Cortex of kidney (tissue), 1 donor: ENCODE measurements around the gene C12orf56.
"Not testable (repeated sequence)": the region's sequence is repeated elsewhere in the genome, so short reads cannot be mapped to it uniquely, and the experiment has no call there.

Experiments used
- DNase-seq: peaks from one replicate; lab custom pipeline; 2025; lab: John Stamatoyannopoulos, UW

Gene C12orf56

DNA sequence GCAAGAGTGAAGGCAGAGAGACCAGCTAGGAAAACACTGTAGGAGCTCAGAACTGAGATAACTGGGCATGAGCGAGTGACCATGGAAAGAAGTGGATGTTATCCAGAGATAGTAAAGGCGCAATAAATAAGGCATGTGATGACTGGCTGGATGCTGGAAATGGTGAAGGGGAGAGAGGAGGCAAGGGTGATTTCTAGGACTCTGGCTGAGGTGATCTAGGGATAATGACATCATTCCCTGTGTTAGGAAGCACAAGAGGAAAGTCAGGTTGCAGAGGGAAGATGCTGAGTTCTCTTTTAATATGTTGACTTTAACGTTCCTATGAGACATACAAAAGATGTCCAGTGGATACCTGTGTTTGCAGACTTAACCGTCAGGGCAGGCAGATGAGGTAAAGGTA is 78.7 kb downstream of the C12orf56 start:
- no peak for DNase-seq

DNA sequence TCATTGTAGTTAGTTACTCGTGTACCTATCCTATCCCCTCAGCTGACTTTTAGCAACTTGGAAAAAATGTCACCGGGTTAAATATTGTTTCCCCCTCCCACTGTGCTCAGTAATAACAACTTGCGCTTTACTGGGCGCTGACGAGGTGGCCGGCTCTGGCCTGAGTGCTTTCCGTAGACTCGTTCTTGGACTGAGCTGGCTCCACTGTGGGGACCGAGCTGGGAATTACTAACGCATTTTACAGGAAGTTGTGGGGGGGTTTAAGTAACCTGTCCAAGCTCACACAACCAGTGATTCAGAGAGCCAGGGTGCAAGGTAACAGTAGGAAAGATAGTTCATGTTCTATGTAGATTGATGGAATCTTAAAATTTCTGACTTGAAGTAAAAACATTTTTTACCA is 86.0 kb downstream of the C12orf56 start:
- DNase-seq = no peak

GRCh38 chr12:64299628-64300027 is 90.9 kb downstream of the C12orf56 start:
- DNase-seq = no peak

DNA sequence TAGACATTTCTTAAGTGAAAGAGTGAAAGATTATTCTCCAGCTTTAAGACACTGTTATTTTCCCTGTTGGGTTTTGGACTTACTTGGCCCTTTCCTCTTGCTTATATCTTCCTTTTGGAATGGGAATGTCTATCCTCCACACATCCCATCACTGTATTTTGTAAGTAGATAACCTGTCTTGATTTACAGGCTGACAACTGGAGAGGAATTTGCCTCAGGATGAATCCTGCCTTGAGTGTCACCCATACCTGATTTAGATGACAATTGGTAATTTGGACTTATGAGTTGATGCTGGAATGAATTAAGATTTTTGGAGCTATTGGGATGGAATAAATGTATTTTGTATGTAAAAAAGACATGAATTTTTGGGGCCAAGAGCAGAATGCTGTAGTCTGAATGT is 94.3 kb downstream of the C12orf56 start:
- no peak for DNase-seq

DNA sequence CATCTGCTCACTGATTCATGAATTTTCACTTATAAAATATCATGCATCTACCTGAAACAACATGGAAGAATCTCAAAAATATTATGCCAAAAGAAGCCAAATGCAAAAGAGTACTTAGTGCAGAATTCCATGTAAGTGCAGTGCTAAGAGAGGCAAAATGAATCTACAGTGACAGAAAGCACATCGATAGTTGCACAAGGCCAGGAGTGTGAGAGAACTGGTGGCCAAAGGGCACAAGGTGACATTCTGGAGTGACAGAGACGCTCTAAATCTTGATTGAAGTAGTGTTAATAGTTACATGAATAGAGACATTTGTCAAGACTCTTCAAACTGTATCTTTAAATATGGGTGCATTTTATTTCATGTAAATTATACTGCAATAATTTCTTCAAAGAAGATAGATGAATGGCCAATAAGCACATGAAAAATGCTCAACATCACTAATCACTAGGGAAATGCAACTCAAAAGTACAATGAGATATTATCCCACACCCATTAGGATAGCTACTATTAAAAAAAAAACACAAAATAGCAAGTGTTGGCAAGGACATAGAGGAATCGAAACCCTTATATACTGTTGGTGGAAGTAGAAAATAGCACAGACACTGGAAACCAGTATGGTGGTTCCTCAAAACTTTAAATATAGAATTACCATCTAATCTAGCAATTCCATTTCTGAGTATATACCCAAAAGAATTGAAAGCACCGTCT is 96.7 kb downstream of the C12orf56 start:
- no peak for DNase-seq

- not testable (repeated sequence) for DNase-seq
Observed at GRCh38 chr12:64293174-64293573, 97.4 kb downstream of the C12orf56 start.

DNA sequence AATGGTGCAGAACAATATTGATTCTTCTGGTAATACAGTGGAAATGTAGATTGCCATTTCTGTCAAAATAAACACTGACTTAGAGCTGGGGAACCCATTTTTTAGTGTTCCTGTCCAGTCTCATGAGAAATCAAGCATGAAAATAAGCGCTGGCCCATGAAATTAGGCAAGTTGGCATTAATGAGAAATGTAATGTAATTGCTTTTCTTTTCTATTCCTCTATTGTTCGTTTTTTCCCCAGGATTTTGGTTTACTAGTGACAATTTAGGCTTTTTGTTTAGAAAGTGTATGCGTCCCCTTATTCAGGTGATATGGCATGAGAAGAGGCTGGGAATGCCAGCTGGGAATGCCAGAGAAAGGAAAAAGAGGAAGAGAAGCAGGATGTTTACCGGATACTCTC is 104.0 kb downstream of the C12orf56 start:
- DNase-seq = no peak

DNA sequence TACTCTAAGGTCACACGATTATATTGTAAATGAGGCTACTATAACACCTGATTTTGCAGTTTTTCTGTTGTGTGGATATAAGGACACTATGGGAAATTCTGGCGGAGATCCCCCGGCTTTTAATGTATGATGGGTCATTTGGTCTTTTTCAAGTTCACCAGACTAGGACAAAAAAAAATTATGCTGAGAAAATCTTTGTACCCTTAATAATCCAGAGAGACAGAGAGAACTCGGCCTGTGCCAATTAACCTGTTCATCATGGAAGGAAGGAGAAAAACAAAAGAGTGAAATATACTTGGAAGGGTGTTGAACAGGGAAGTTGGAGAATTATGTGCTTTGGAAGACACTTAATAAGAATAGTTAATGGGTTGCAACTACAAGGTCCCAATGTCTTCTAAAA is 106.3 kb downstream of the C12orf56 start:
- no peak for DNase-seq

DNA sequence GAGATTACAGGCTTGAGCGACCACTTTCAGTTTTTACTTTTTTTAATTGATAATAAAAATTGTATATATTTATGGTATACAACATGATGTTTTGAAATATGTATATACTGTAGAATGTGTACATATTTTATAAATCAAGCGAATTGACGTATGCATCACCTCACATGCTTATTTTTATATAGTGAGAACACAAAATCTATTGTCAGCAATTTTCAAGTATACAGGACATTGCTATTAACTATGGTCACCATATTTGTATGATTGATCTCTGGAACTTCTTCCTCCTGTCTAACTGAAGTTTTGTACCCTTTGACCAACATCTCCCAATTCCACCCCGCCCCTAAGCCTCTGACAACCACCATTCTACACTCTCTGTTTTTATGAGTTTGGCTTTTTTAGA is 112.1 kb downstream of the C12orf56 start:
- no peak for DNase-seq

GRCh38 chr12:64273527-64274403 is 116.8 kb downstream of the C12orf56 start:
- DNase-seq = no peak

GRCh38 chr12:64270411-64270810 is 120.1 kb downstream of the C12orf56 start:
- no peak for DNase-seq

DNA sequence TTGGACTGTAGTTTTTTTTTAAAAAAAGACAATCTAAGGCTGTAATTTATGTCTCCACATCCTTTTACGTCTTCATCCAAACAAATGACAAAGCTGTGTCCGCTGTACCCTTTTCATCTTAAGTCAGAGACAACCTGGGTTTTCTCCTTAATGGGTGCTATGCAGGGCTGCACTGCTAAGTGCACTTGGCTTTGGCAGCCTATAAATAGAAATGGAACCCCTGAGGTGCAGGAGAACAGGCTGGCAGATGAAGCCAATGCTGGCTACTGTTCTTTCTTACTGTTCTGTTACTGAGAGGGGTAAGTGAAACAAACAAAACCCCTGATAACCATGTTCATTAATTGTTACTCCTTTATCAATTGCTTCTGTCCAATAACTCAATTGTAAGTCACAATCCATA is 121.4 kb downstream of the C12orf56 start:
- DNase-seq = no peak

DNA sequence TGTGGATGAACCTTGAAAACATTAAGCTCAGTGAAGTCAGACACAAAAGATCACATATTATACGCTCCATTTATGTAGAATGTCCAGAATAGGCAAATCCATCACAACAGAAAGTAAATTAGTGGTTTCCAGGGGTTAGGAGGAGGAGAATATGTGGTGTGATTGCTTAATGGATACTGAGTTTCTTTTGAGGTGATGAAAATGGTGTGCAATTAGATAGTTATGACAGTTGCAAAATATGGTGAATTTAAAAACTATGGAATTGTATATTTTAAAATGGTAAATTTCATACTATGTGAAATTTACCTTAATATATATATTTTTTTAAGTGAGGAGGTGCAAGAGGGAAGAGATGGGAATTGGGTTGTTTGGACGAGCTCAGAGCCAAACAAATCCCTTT is 122.1 kb downstream of the C12orf56 start:
- no peak for DNase-seq

DNA sequence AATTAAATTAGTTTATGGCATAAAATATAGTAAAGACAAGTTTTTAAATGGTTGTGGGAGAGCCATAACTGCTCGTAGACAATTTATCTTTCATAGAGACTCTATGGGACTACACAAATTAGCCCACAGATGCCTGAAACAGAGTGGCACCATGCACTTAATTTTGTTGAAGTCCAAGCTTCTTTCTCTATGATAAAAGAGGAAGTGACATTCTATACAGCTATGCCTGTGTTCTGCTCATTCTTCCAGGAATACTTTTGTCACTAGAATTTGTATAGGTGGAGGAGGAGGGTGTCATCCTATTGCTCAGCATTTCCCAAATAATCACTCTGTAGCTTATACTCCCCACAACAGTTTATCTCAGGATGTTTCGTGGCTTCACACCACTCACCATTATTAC is 124.7 kb downstream of the C12orf56 start:
- DNase-seq = no peak

DNA sequence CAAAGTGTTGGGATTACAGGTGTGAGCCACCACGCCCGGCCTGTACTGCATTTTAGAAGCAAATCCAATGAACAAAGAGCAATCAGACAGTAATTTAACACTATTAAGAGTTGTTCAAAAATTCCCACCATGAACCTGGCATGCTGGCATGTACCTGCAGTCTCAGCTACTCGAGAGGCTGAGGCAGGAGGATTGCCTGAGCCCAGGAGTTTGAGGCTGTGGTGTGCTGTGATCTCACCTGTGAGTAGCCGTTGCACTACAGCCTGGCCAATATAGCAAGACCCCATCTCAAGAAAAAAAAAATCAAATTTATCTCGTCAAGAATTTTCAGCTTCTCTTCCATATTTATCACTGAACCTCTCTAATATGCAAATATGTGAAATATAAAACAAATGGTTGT is 128.7 kb downstream of the C12orf56 start:
- no peak for DNase-seq

DNA sequence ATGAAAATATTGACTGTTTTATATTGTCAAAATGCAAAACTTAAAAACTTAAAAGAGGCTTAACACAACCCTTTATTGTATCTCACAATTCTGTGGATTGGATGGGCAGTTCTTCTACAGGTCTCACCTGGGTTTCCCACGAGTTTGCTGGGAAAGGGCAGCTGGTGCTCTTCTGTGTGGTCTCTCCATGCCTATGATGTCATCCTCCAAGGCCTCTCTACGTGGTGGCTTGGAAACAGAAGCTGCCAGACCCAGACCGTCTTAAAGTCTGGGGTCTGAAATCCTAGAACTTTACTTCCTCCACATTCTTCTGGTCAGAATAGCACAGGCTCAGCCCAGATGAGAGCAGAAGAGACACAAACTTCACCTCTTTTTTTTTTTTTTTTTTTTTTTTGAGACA is 132.0 kb downstream of the C12orf56 start:
- no peak for DNase-seq

DNA sequence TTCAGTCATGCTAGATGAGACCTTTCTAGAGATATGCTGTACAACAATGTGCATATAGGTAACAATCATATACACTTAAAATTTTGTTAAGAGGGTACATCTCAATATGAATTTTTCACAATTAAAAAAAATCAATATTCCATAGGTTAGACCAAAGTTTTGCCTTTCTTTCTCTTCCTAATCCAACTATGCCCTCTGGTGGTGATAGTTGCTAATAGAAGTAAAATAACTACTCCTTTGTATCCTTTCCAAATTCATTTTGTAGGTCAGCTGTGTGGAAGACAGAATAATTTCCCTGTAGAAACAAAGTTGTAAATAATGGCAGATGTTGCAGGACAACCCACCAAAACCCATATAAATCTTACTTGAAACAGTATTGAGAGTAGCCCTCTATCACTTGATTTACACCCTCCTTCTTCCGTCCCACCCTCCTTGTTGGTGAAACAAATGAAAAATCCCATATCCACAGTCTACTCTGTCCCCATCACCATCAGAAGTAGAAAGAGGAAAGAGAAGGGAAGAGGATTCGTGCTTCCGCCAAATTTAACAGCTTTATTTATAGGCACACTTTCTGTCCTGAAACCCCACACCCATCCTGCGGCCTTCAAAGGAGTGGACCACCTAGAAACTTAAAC is 134.3 kb downstream of the C12orf56 start:
- DNase-seq = no peak

GRCh38 chr12:64255249-64255648 is 135.3 kb downstream of the C12orf56 start:
- DNase-seq = no peak

GRCh38 chr12:64253356-64253755 is 137.2 kb downstream of the C12orf56 start:
- no peak for DNase-seq

GRCh38 chr12:64252681-64253080 is 137.9 kb downstream of the C12orf56 start:
- DNase-seq = no peak

DNA sequence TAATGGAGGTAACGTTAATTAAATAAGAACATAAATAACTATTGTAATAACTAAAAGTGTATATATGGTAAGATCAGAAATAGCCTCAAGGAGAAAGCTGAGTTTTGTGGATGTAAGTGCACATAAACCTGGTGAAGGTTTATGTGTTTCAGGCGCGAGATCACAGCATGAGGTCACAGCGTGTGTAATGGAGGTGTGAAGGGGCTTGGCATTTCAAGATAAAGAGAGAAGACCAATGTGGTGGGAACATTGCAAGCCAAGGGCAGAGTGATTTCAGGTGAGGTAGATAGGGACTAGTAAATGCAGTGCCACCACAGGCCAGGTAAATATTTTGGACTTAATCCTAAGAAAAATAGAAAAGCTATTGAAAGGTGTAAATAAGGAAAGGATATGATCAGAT is 146.7 kb downstream of the C12orf56 start:
- DNase-seq = no peak

DNA sequence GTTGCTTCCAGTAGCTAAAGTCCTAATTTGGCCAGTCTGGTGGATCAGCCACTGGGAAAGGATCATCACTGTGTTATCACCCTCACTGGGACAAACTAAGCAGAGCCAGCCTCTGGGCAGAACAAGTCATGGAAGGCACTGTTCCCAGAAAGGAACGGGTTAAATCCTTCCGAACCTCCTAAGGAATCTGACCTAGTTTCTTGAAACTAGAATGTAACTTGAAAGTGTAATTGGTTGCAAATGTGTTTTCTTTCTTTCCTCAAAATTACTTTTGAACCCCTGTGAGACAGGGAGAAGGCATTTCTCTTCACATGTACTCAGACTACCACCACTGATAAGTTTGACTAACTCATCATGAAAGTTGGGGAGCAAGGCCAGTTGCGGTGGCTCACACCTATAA is 149.8 kb downstream of the C12orf56 start:
- DNase-seq = no peak

- DNase-seq = no peak
Observed at GRCh38 chr12:64237382-64237781, 153.2 kb downstream of the C12orf56 start.
